ENCODE measurements around the gene HIP1. TPM values are rescaled to one million over a fixed set of nuclear protein-coding genes. Genes with fewer than 3 reads are reported as not detected.
"Not testable (repeated sequence)": the region's sequence is repeated elsewhere in the genome, so short reads cannot be mapped to it uniquely, and the experiment has no call there.

HIP1 gene
- polyA plus RNA-seq, 3 donors = 4.3 to 14.8 (median 5.3) TPM

DNA sequence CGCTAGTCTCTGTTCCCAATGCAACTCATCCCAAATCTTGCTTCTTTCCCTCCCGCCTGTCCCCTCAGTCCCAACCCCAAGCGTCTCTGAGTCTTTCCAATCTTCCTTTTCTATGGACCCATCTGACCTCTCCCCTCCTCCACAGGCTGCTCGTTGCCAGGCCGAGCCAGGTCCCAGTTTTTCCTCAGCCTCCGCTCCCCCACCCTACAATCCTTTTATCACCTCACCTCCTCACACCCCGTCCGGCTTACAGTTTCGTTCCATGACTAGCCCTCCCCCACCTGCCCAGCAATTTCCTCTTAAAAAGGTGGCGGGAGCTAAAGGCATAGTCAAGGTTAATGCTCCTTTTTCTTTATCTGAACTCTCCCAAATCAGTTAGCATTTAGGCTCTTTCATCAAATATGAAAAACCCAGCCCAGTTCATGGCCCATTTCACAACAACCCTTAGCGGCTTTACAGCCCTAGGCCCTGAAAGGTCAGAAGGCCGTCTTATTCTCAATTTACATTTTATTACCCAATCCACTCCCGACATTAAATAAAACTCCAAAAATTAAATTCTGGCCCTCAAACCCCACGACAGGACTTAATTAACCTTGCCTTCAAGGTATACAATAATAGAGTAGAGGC, 42.0 kb upstream of the HIP1 start:
- H3K36me3 Mint-ChIP-seq; intact Hi-C loops (cut with micrococcal nuclease); H3K27ac Mint-ChIP-seq; H3K27ac ChIP-seq (ENCODE audit: low read depth in 1 of 2, low read length in 2 of 2); H3K4me3 ChIP-seq (replicated peaks in 1 of 3; ENCODE audit: low read depth in 2 of 3, low read length in 3 of 3); H2AFZ ChIP-seq (ENCODE audit: insufficient read depth, low read depth, low read length, poor library complexity, severe bottlenecking); H4K20me1 ChIP-seq (ENCODE audit: insufficient read depth, low read length); H3K9ac ChIP-seq (ENCODE audit: insufficient read depth, low read length, poor library complexity, severe bottlenecking); H3K4me2 ChIP-seq (replicated peaks; ENCODE audit: extremely low read depth, low read length, poor library complexity, severe bottlenecking); H3K27me3 ChIP-seq (ENCODE audit: control insufficient read depth in 2 of 2, insufficient read depth in 2 of 2, low read length in 2 of 2); H3K79me2 ChIP-seq (ENCODE audit: insufficient read depth, low read length); H3K4me1 ChIP-seq (ENCODE audit: control insufficient read depth in 1 of 2, insufficient read depth in 2 of 2, low read length in 2 of 2); H3K9me3 ChIP-seq (replicated peaks in 1 of 2; ENCODE audit: control insufficient read depth in 1 of 2, insufficient read depth in 1 of 2, low read length in 2 of 2); DNase-seq; H3K36me3 ChIP-seq (replicated peaks in 1 of 2; ENCODE audit: control insufficient read depth in 1 of 2, insufficient read depth in 2 of 2, low read length in 2 of 2); H3K4me1 Mint-ChIP-seq; H3K9me3 Mint-ChIP-seq: not testable (repeated sequence)
- Mint-ChIP-seq H3K27me3 (ENCODE audit: low read depth in 3 of 3) (peaks cover 10 to 16% (median 15%) of the 10 kb centered on the region in 3 donors), H3K4me3 (peak overlapping the region in 1 of 2 donors; percentile 47)
- 80% methylated on average over 9 of the region's 14 CpGs for WGBS (ENCODE audit: insufficient coverage)

DNA sequence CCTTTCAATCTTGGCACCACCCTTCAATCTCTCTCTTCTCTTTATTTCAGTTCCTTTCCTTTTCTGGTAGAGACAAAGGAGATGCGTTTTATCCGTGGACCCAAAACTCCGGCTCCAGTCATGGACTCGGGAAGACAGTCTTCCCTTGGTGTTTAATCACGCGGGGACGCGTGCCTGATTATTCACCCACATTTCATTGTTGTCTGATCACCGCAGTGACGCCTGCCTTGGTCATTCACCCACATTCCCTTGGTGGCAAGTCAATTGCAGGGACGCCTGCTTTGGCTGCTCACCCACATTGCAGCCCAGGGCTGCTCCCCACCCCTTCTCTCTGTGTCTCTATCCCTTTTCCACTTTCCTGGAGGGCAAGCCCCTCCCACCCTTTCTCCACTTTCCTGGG, 40.8 kb upstream of the HIP1 start:
- not testable (repeated sequence) for H3K4me3 Mint-ChIP-seq; H3K4me2 ChIP-seq (replicated peaks; ENCODE audit: extremely low read depth, low read length, poor library complexity, severe bottlenecking); H3K36me3 ChIP-seq (replicated peaks in 1 of 2; ENCODE audit: control insufficient read depth in 1 of 2, insufficient read depth in 2 of 2, low read length in 2 of 2); H3K4me3 ChIP-seq (replicated peaks in 1 of 3; ENCODE audit: low read depth in 2 of 3, low read length in 3 of 3); H3K4me1 Mint-ChIP-seq; H3K79me2 ChIP-seq (ENCODE audit: insufficient read depth, low read length); H4K20me1 ChIP-seq (ENCODE audit: insufficient read depth, low read length); H3K4me1 ChIP-seq (ENCODE audit: control insufficient read depth in 1 of 2, insufficient read depth in 2 of 2, low read length in 2 of 2); H3K27ac ChIP-seq (ENCODE audit: low read depth in 1 of 2, low read length in 2 of 2); H2AFZ ChIP-seq (ENCODE audit: insufficient read depth, low read depth, low read length, poor library complexity, severe bottlenecking); H3K9ac ChIP-seq (ENCODE audit: insufficient read depth, low read length, poor library complexity, severe bottlenecking); H3K9me3 Mint-ChIP-seq; H3K9me3 ChIP-seq (replicated peaks in 1 of 2; ENCODE audit: control insufficient read depth in 1 of 2, insufficient read depth in 1 of 2, low read length in 2 of 2); H3K36me3 Mint-ChIP-seq; DNase-seq; H3K27me3 ChIP-seq (ENCODE audit: control insufficient read depth in 2 of 2, insufficient read depth in 2 of 2, low read length in 2 of 2)
- 89% methylated on average over 10 of the region's 11 CpGs for WGBS (ENCODE audit: insufficient coverage)
- peaks cover 11 to 17% (median 16%) of the 10 kb centered on the region in 3 donors for H3K27me3 Mint-ChIP-seq (ENCODE audit: low read depth in 3 of 3)
- H3K27ac Mint-ChIP-seq = peak overlapping the region in 1 of 7 donors; percentile 37
- intact Hi-C loops (cut with micrococcal nuclease) = loop anchor here (10.0 kb wide), 1 partner anchor 245 kb away; no protein-coding TSS in a partner anchor

DNA sequence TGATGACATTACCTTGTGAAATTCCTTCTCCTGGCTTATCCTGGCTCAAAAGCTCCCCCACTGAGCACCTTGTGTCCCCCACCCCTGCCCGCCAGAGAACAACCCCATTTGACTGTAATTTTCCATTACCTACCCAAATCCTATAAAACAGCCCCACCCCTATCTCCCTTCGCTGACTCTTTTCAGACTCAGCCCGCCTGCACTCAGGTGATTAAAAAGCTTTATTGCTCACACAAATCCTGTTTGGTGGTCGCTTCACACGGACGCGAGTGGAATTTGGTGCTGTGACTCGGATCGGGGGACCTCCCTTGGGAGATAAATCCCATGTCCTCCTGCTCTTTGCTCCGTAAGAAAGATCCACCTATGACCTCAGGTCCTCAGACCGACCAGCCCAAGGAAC, 40.3 kb upstream of the HIP1 start:
- H2AFZ ChIP-seq (ENCODE audit: insufficient read depth, low read depth, low read length, poor library complexity, severe bottlenecking); H4K20me1 ChIP-seq (ENCODE audit: insufficient read depth, low read length); H3K36me3 Mint-ChIP-seq; DNase-seq; H3K9ac ChIP-seq (ENCODE audit: insufficient read depth, low read length, poor library complexity, severe bottlenecking); H3K4me1 ChIP-seq (ENCODE audit: control insufficient read depth in 1 of 2, insufficient read depth in 2 of 2, low read length in 2 of 2); H3K4me3 Mint-ChIP-seq; H3K79me2 ChIP-seq (ENCODE audit: insufficient read depth, low read length); H3K9me3 ChIP-seq (replicated peaks in 1 of 2; ENCODE audit: control insufficient read depth in 1 of 2, insufficient read depth in 1 of 2, low read length in 2 of 2); H3K4me3 ChIP-seq (replicated peaks in 1 of 3; ENCODE audit: low read depth in 2 of 3, low read length in 3 of 3); H3K4me2 ChIP-seq (replicated peaks; ENCODE audit: extremely low read depth, low read length, poor library complexity, severe bottlenecking); H3K27ac Mint-ChIP-seq; H3K27ac ChIP-seq (ENCODE audit: low read depth in 1 of 2, low read length in 2 of 2); H3K36me3 ChIP-seq (replicated peaks in 1 of 2; ENCODE audit: control insufficient read depth in 1 of 2, insufficient read depth in 2 of 2, low read length in 2 of 2); H3K27me3 ChIP-seq (ENCODE audit: control insufficient read depth in 2 of 2, insufficient read depth in 2 of 2, low read length in 2 of 2); H3K4me1 Mint-ChIP-seq; H3K9me3 Mint-ChIP-seq: not testable (repeated sequence)
- intact Hi-C loops (cut with micrococcal nuclease) = loop anchor here (10.0 kb wide), 1 partner anchor 246 kb away; no protein-coding TSS in a partner anchor
- WGBS (ENCODE audit: insufficient coverage) = 83% methylated on average over 10 of the region's 11 CpGs
- H3K27me3 Mint-ChIP-seq (ENCODE audit: low read depth in 3 of 3) = peaks cover 11 to 17% (median 16%) of the 10 kb centered on the region in 3 donors
